K562 (cell line): Measurements from ENCODE around the gene ZDHHC12. TPM values are rescaled to one million over a fixed set of nuclear protein-coding genes. Genes with fewer than 3 reads are reported as not detected.

ENCODE experiments used
- ARID4B ChIP-seq: sonication (generic); formaldehyde crosslinking; IDR thresholded peaks from 2 replicates; pipeline ENCODE4 v1.8.0; 2022; ENCODE audit warnings: mild to moderate bottlenecking, missing genetic modification reagents
- KLF10 ChIP-seq: fragments of 250-450 bp; sonication (Bioruptor Pico); IDR thresholded peaks from 2 replicates; pipeline ENCODE4 v1.6.1; 2021; ENCODE audit warnings: matching md5 sums
- YY1 ChIP-seq, 3 experiments: IDR thresholded peaks; 2 replicates each; pipeline ENCODE4 v1.6.1; 2011; ENCODE audit warnings: low read length in 2 of 3, mild to moderate bottlenecking in 2 of 3, moderate library complexity in 2 of 3, borderline replicate concordance in 1 of 3, control low read depth in 1 of 3, low read depth in 1 of 3; ENCODE audit not compliant: insufficient read depth in 3 of 3, insufficient replicate concordance in 2 of 3, control insufficient read depth in 1 of 3, insufficient read length in 1 of 3; ENCODE audit errors: extremely low read depth in 1 of 3
- polyA plus RNA-seq, 8 experiments: library from polyadenylated mRNA; depleted of rRNA in 4 of 8; stranded (reverse) in 5 of 8; unstranded in 3 of 8; fragments of >200 nt; fragmentation: Nextera tagmentation in 2 of 8; fragmentation: Illumina TruSeq in 1 of 8; extraction: Ambion mirVana in 2 of 8; extraction: Trizol in 1 of 8; gene quantifications; 2 replicates each; pipeline versions ENCODE4 v1.2.1 to v1.2.3, GENCODE V29; 2011 to 2014; ENCODE audit warnings: inconsistent platforms in 1 of 8, missing spikeins in 1 of 8
- total RNA-seq, 7 experiments: library from RNA; depleted of rRNA in 6 of 7; stranded (reverse); fragments of >200 nt in 6 of 7; fragmentation: Illumina TruSeq in 2 of 7; extraction: Trizol in 2 of 7; gene quantifications; 2 replicates each; pipeline versions ENCODE4 v1.2.1 to v1.2.3, GENCODE V29; 2011 to 2021; ENCODE audit warnings: low replicate concordance in 1 of 7

The ZDHHC12 gene
- total and polyA plus RNA-seq, 9 of the 15 experiments (the other 6 are each of a cell fraction or from before 2014, with no cell fraction given): 0.21 to 38.0 (median 13.8) TPM

GRCh38 chr9:128771094-128771721 is 47.3 kb upstream of the ZDHHC12 start (continued):
- TF ChIP-seq ARID4B (CRISPR knock-in tag) (peak; percentile 11), KLF10 (no peak), YY1 (IDR thresholded peaks at IDR 0.05; ENCODE audit: borderline replicate concordance in 1 of 3, control insufficient read depth in 1 of 3, extremely low read depth in 1 of 3, insufficient read depth in 3 of 3, insufficient read length in 1 of 3, insufficient replicate concordance in 2 of 3, low read depth in 1 of 3, low read length in 2 of 3) (peak in 1 of 3 experiments; percentile 28)
- TF ChIP-seq, all 486 proteins: peak for 12
